GM19455 (cell line): ENCODE results near the gene OVCH2.
A peak's percentile ranks its signal among the peaks of the same experiment; 100 is the strongest.
"Not testable (repeated sequence)": the region's sequence is repeated elsewhere in the genome, so short reads cannot be mapped to it uniquely, and the experiment has no call there.

Source experiments
- ATAC-seq: cut with Tn5 transposase; IDR thresholded peaks from one replicate; pipeline ENCODE4 v1.9.1; 2021; ENCODE audit not compliant: unreplicated experiment

OVCH2 gene

GRCh38 chr11:7672276-7672959, 33.9 kb downstream of the OVCH2 start:
- ATAC-seq: no peak

DNA sequence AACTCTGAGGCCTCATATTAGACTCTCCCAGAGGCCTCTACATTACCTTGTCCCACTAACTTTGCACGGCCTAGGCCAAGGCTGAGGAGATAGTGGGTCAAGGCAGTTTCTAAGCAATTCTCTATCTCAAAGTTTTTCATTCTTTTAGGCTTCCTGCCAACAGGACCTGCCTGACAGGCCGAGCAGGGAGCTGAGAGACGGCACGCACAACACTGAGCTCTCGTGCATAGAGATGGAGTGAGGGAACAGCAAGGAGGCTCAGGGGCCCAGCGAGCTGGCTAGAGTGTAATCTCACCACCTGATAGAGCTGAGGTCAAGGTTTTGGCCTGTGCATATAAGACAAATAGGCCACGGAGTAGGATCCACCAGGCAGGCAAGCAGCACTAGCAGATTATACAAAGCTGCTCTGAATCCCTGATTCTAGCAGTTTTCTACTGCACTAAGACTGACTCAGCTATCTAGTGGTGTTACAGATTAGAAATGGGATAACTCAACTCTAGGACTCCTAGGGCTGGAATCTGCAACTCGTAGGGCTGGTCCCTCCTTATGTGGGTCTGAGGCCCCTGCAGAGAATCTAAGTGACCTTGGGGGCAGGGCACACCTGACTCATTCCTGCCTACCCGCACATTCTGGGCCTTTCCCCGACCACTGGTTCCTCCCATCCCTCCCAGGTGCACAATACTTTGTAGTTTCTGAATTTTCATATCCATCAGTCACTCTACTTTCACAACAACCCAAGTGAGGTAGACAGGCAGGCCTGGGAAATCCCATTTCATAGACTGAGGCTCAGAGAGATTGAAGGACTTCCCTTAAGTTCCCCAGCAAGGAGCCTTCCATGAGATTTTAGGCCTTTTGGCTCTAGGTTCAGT, 34.7 kb downstream of the OVCH2 start:
- ATAC-seq: no peak

DNA sequence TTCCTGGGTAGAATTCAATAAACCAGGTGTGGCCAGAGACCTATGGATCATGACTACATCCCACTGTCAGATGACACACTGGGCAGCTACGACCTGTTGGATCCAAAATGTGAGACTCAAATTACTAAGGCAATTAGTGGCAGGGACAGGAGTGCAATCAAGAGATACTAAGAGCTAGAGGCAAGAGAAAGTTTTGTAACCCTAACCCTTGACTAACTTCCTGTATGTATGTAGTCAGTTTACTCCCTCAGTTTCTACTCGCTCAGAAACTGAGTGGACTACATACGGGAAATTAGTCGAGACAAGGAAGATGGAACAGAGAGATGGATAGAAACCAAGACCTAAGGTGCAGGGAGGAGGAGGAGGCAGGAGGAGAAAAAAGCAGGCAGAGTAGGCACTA, 35.6 kb downstream of the OVCH2 start:
- ATAC-seq: no peak

GRCh38 chr11:7668911-7669310, 37.4 kb downstream of the OVCH2 start:
- ATAC-seq: no peak

DNA sequence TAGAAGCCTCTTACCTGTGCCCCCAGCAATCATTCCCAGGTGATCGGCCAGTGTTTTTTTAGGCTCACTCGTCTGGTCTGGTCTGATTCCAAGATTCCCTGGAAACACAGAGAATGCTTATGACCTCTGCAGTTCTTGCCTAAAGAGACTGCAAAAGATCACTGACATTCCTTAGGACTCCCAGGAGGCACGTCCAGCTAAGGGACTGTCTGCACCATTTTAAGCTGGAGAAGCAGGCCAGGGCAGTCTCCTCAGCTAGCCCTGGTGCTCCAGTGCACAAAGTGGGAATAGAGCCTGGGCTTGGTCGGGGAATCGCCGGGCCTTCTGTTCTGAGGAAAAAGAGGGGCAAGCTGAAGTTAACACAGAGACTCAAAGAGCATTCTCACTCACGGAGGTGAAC, 37.8 kb downstream of the OVCH2 start:
- no peak for ATAC-seq

GRCh38 chr11:7667460-7667859, 38.8 kb downstream of the OVCH2 start:
- ATAC-seq: no peak

DNA sequence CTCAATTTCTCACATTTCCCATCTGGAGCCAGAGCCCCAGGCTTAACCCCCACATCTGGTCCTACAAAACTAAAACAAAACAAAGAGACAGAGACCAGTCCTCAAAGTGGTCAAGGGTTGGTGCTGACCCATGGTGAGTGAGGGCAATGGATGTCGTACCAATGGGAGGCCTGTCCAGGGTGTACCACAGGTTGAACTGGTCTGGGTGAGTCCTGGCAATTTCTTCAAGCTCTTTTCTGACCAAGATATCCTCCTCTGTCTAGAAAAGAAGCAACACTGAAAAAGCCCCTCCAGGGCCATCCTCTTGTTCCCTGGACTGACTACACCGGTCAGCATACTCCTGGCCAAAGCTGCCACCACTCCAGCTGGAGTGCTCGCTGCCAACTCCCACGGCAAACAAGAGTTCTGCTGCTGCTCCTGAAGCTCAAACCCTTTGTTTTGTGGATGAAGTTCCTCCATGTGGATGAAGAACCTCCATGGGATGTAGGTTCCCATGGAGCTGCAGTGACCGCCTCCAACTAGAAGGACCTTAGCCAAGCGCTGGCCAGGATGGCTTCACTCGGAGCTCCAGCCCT, 39.9 kb downstream of the OVCH2 start:
- ATAC-seq: no peak

DNA sequence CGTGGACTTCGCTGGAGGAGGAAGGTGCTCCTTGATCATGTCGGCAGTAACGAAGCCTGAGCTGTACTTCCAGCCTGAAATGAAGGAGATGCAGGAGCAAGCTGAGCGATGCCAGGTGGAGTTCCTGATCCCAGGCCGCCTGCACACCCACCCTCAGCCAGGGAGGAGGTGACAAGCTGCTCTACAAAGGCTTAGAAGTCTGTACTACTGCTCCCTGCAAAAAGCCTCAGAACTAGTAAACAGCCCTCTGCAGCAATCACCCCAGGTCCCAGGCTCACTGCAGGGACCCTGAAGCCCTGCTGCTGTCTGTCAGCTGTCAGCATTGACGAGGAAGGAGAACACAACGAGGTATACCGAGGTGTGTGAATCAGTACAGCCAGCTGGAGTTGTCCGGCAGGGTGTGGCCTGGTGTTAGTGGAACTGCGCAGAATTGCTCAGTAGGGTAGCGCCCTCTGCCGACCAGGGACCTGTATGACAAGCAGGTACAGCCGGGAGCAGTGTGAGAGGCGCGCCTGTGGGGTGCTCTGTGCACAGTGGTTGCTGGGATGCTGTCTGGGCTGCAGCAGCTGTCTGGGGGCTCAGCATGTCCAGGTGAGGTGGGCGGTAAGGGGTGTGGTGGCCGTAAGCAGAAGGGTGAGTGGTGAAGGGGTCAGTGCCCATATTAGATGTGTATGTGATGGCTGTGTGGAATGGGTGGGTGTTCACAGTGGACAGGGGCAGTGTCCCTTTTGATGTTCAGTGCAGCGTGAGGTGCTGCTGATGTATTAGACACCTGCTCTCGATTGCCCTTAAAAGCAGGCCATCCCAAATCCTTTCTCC, 40.6 kb downstream of the OVCH2 start:
- ATAC-seq: peak; percentile 99

DNA sequence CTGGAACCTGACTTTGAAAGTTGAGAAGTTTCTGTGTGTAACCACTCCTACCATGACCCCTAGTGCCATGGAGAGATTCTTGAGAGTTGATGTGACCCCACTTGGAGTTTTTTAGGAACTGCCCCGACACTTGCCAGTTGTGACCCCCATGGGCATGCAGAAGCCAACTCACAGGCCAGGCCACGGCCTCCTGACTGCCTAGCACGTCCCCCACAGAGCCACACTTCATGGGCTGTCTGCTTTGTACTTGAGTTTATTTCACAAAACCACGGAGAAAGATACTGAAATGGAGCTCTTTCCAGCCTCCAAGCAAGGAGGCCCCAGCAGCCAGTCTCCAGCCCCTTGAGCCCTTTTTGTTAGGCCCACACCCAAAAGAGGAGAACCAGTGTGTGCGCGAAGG, 41.4 kb downstream of the OVCH2 start:
- ATAC-seq: no peak

- ATAC-seq: not testable (repeated sequence)
Observed at GRCh38 chr11:7663531-7663930, 42.7 kb downstream of the OVCH2 start.

DNA sequence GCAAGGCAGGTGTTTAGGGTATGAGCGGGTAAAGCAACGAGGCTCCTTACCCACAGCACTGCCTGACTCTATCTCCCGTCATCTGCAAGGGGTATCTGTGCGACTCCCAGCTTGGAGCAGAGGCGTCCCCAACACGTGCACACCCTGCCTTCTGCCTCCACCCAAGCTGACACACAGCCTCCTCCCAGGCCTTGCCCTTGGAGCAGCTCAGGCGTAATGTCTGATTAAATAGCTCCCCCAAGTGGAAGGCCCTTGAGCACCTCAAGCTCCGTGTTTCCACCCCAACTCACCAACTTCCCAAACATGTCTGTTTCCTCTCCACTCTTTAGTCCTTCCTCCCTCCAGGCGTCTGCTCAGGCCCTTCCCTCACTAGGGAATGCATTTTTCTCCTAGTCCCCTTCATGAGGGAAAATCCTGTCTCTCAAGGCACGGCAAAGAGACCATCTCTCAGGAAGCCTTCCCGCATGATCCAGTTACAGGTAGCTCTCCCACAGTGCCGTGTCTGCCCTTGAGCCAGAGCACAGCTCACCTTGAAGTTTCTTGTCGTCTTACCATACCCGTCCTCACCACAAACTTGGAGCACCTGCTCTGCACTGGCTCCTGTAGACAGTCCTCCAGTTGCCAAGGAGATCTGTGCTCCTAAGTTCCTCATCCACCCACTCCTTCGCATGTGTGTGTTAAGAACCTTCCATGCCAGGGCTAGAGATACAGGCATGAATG, 48.8 kb downstream of the OVCH2 start:
- no peak for ATAC-seq

DNA sequence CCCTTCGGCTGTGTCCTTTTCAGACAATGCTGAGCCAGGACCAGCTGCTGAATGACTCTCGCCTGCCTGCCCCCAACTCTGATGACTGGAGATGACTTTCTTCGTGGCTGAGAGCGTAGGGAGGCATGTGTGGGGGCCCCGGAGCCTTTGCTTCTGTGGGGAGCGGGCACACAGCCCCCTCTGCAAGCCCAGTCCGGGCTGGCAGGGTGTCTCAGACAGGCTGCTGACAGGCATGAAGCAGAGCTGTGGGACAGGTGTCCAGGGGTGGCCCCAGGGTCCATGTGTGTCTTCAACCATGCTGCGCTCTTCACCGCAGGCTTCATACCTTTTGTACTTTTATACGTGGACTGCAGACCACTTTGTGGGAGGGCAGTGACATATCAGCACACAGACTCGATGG, 49.6 kb downstream of the OVCH2 start:
- no peak for ATAC-seq

- ATAC-seq: no peak
Observed at GRCh38 chr11:7655253-7656217, 50.7 kb downstream of the OVCH2 start.

GRCh38 chr11:7654195-7654705, 52.0 kb downstream of the OVCH2 start:
- ATAC-seq: no peak

DNA sequence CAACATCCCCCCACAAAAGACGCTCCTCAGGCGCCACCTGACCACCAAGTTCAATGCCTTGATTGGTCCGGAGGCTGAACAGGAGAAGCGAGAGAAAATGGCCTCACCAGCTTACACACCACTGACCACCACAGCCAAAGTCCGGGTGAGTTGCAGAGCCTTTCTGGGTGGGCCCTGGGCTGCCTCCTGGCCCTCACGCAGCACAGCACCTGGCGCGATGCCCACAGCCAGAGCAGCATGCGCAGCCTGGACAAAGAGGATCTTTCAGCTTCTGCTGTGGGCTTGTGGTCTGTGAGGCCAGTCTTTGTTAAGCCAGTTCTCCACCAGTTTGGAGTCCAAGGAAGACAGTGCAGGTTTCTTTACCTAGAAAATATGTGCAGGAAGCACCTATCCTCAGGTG, 54.6 kb downstream of the OVCH2 start:
- ATAC-seq: no peak

DNA sequence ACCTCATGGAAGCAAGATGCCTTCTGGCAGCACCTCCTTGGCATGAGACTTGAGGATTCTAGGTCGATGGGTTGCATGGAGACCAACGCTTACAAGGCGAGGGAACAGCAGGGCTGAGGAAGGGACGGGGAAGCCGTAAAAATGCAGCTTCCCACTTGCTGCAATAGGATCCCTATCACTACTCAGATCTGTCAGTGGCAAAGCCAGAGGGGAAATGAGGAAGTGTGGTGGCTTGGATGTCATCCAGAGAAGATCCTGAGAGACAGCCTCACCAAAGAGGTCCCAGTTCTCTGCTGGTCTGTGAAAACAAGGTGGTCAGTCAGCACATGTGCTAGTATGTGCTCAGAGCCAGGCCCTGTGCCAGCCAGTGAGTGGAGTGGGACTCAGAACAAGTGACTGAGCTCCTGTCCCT, 55.1 kb downstream of the OVCH2 start:
- no peak for ATAC-seq

DNA sequence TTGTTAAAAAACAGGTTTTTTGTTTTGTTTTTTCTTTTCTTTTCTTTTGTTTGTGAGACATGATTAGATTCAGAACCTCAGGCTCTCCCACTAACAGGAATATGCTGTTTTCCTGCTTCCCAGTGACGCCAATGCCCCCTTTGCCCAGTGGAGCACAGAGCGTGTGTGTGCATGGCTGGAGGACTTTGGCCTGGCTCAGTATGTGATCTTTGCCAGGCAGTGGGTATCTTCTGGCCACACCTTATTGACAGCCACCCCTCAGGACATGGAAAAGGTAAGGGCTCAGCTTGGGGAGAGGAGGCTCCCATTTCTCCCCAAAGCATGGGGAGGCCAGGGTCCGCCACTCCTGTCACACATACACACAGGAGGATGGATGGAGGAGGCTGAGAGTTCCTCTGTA, 58.0 kb downstream of the OVCH2 start:
- no peak for ATAC-seq

DNA sequence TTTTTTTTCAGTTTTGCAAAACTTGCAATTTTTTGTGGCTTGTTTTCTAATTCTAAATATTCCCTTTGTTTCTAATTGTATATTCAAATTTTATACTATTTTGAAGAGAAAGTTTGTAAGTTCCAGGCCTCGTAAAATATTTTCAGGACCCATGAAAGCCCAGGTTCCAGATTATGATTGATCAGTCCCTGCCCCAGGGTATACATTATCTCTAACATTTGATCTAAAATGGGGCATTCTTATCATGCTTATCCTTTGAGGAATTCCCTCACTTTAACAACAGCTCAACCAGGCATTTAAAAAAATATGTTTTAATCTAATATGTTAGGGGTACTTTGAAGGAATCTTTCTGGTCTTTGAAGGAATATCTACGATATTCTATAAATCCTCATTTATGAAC, 59.4 kb downstream of the OVCH2 start:
- no peak for ATAC-seq

- ATAC-seq: no peak
Observed at GRCh38 chr11:7645206-7645605, 61.1 kb downstream of the OVCH2 start.
